Esophagus muscularis mucosa (tissue), 4 donors: ENCODE measurements around the gene TTBK2.

Source experiments
- EP300 ChIP-seq: sonication (generic); formaldehyde crosslinking; IDR thresholded peaks from one replicate; pipeline ENCODE4 v1.6.1; 2017; ENCODE audit warnings: antibody characterized with exemption
- POLR2A ChIP-seq: fragments of 450-650 bp; IDR thresholded peaks from one replicate; pipeline ENCODE4 v1.6.1; 2017; ENCODE audit warnings: antibody characterized with exemption, moderate library complexity, mild to moderate bottlenecking, low read depth
- POLR2AphosphoS5 ChIP-seq, 2 donors: sonication (generic); formaldehyde crosslinking; IDR thresholded peaks; one replicate each; pipeline ENCODE4 v1.6.1; 2017; ENCODE audit warnings: antibody characterized with exemption in 2 of 2
- TF ChIP-seq, protein P1 (sequence below), 3 experiments: fragments of 200-600 bp in 2 of 3; fragments of 450-650 bp in 1 of 3; sonication (generic) in 2 of 3; IDR thresholded peaks; one replicate each; pipeline ENCODE4 v1.5.1; 2017 to 2019; ENCODE audit warnings: antibody characterized with exemption in 3 of 3, mild to moderate bottlenecking in 2 of 3, moderate library complexity in 1 of 3

- TF ChIP-seq EP300, result no peak
- TF ChIP-seq, protein P1, sequence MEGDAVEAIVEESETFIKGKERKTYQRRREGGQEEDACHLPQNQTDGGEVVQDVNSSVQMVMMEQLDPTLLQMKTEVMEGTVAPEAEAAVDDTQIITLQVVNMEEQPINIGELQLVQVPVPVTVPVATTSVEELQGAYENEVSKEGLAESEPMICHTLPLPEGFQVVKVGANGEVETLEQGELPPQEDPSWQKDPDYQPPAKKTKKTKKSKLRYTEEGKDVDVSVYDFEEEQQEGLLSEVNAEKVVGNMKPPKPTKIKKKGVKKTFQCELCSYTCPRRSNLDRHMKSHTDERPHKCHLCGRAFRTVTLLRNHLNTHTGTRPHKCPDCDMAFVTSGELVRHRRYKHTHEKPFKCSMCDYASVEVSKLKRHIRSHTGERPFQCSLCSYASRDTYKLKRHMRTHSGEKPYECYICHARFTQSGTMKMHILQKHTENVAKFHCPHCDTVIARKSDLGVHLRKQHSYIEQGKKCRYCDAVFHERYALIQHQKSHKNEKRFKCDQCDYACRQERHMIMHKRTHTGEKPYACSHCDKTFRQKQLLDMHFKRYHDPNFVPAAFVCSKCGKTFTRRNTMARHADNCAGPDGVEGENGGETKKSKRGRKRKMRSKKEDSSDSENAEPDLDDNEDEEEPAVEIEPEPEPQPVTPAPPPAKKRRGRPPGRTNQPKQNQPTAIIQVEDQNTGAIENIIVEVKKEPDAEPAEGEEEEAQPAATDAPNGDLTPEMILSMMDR (IDR thresholded peaks at IDR 0.05), result no peak
- TF ChIP-seq POLR2A, result no peak
- no peak for TF ChIP-seq POLR2AphosphoS5 (IDR thresholded peaks at IDR 0.05)
These were observed 190.0 kb downstream of the TTBK2 start for GRCh38 chr15:42730536-42730935.
